ENCODE measurements around the gene PPP1R3F. TPM values are rescaled to one million over a fixed set of nuclear protein-coding genes. Genes with fewer than 3 reads are reported as not detected.
A peak's percentile ranks its signal among the peaks of the same experiment; 100 is the strongest.

Gene PPP1R3F
- total RNA-seq, 1 experiment from 2014 or later = 7.3 TPM

DNA sequence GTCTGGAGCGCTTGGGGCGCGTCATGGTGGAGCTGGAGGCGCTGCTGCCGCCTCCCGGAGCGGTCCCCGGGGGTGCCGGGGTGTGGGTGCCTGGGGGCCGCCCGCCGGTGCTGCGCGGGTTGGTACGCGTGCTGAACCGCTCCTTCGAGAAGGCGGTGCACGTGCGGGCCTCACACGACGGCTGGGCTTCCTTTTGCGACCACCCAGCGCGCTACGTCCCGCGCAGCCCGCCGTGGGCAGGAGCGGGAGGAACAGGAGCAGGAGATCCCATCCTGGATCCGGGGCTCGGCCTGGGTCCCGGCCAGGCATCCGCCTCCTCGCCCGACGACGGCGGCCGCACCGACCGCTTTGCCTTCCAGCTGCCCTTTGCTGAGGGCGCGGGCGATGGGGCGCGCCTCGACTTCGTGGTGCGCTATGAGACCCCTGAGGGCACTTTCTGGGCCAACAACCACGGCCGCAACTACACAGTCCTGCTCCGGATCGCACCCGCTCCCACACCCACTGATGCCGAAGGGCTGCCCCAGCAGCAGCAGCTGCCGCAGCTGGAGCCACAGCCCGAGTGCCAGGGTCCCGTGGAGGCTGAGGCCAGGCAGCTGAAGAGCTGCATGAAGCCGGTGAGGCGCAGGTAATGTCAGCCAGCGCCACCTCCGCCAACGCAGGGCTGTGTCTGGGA is 792 bp downstream of the PPP1R3F start:
- H3K18ac ChIP-seq (ENCODE audit: insufficient read length, low read depth, low read length) = peak overlapping the region; percentile 90
- no peak overlapping the region; the same call in 1 of the 2 replicates for H3K4ac ChIP-seq (ENCODE audit: low read depth, low read length)
- H2BK15ac ChIP-seq (ENCODE audit: low read depth, low read length) = no peak overlapping the region
- TF ChIP-seq, protein P1, sequence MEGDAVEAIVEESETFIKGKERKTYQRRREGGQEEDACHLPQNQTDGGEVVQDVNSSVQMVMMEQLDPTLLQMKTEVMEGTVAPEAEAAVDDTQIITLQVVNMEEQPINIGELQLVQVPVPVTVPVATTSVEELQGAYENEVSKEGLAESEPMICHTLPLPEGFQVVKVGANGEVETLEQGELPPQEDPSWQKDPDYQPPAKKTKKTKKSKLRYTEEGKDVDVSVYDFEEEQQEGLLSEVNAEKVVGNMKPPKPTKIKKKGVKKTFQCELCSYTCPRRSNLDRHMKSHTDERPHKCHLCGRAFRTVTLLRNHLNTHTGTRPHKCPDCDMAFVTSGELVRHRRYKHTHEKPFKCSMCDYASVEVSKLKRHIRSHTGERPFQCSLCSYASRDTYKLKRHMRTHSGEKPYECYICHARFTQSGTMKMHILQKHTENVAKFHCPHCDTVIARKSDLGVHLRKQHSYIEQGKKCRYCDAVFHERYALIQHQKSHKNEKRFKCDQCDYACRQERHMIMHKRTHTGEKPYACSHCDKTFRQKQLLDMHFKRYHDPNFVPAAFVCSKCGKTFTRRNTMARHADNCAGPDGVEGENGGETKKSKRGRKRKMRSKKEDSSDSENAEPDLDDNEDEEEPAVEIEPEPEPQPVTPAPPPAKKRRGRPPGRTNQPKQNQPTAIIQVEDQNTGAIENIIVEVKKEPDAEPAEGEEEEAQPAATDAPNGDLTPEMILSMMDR (conservative IDR thresholded peaks at IDR 0.05) = no peak
- no peak overlapping the region for H2AK5ac ChIP-seq (ENCODE audit: insufficient read length, low read length)
- no peaks in the 10 kb centered on the region for H4K20me1 ChIP-seq (ENCODE audit: control insufficient read depth, insufficient read depth, insufficient read length)
- peaks cover 14 to 21% of the 10 kb centered on the region in 2 experiments for H3K4me1 Mint-ChIP-seq
- peak overlapping the region; percentile 60 for H4K91ac ChIP-seq (ENCODE audit: insufficient read length, low read depth, low read length)
- H3K36me3 Mint-ChIP-seq (ENCODE audit: insufficient read depth in 1 of 3, low read depth in 3 of 3) = peaks cover 13 to 26% (median 18%) of the 10 kb centered on the region in 3 experiments
- no peak overlapping the region for H2AFZ ChIP-seq (ENCODE audit: low read length)
- no peaks in the 10 kb centered on the region for H3K27me3 ChIP-seq (ENCODE audit: insufficient read depth, low read length)
- H3K23me2 ChIP-seq (ENCODE audit: insufficient read length, low read depth, low read length, poor library complexity, severe bottlenecking) = peaks cover 5% of the 10 kb centered on the region
- H3K4me2 ChIP-seq (ENCODE audit: insufficient read depth, insufficient read length, low read length) = peak overlapping the region; percentile 29
- H3K79me1 ChIP-seq (ENCODE audit: insufficient read depth, low read depth, low read length, poor library complexity, severe bottlenecking) = no peaks in the 10 kb centered on the region
- no peak overlapping the region for H4K5ac ChIP-seq (ENCODE audit: insufficient read length, low read depth, low read length)
- no peak overlapping the region for H3K27ac Mint-ChIP-seq
- peaks cover 2% of the 10 kb centered on the region; the same call in 1 of the 2 replicates for H3K27me3 Mint-ChIP-seq (ENCODE audit: low read depth)
- H3K4me3 Mint-ChIP-seq = peak overlapping the region; percentile 54 to 67
- no peak overlapping the region for H3T11ph ChIP-seq (ENCODE audit: low read length)
- peaks cover 29% of the 10 kb centered on the region for H3K9me3 ChIP-seq (ENCODE audit: control insufficient read depth, low read depth, low read length)
- DNase-seq = no peak
- no peak overlapping the region for H3K27ac ChIP-seq (ENCODE audit: insufficient read length, low read depth, low read length)
- 0 out of 2 replicates have a peak, but pooled peaks cover 4% of the 10 kb centered on the region for H3K79me2 ChIP-seq (ENCODE audit: insufficient read depth, low read length)
- no CpG with 5 or more reads among the region's 66 CpGs for WGBS (ENCODE audit: extremely low coverage, insufficient read length, low lambda C conversion rate)
- no peak overlapping the region for H4K8ac ChIP-seq (replicated peaks; ENCODE audit: insufficient read length, low read depth, low read length)
- peak overlapping the region; percentile 90 for H3K14ac ChIP-seq (ENCODE audit: insufficient read depth, low read length)
- H3K56ac ChIP-seq (ENCODE audit: insufficient read length, low read depth, low read length) = no peak overlapping the region
- no peak overlapping the region for H3K23ac ChIP-seq (ENCODE audit: insufficient read length, low read depth, low read length)
- H2BK20ac ChIP-seq (ENCODE audit: low read depth, low read length, poor library complexity, severe bottlenecking) = no peak overlapping the region
- H2BK12ac ChIP-seq (ENCODE audit: insufficient read length, low read depth, low read length) = no peak overlapping the region
- no peak overlapping the region for H2BK120ac ChIP-seq (ENCODE audit: low read depth, low read length, poor library complexity, severe bottlenecking)
- no peak overlapping the region for H2BK5ac ChIP-seq (ENCODE audit: insufficient read length, low read length)
- H3K4me1 ChIP-seq (ENCODE audit: insufficient read depth, low read length) = no peaks in the 10 kb centered on the region
- peak overlapping the region; percentile 52 for H3K9ac ChIP-seq (ENCODE audit: extremely low read depth, insufficient read length, low read length)
- H3K9me3 Mint-ChIP-seq = peaks cover 71 to 72% of the 10 kb centered on the region in 2 experiments

Measured in H9 (cell line).